Stimulated activated CD8-positive, alpha-beta memory T cell treated with anti-CD3 and anti-CD28 coated beads, Interleukin-4, amount 100 ng/mL, for 4 hours (primary cell): ENCODE results near the gene ATP2A1.
A peak's percentile ranks its signal among the peaks of the same experiment; 100 is the strongest.
"Not testable (repeated sequence)": the region's sequence is repeated elsewhere in the genome, so short reads cannot be mapped to it uniquely, and the experiment has no call there.

Source experiments
- DNase-seq, 2 donors: peaks; one replicate each; pipeline ENCODE4 v3.0.0-alpha.2; 2020; ENCODE audit warnings: low read depth in 2 of 2, low spot score in 1 of 2

The ATP2A1 gene

DNA sequence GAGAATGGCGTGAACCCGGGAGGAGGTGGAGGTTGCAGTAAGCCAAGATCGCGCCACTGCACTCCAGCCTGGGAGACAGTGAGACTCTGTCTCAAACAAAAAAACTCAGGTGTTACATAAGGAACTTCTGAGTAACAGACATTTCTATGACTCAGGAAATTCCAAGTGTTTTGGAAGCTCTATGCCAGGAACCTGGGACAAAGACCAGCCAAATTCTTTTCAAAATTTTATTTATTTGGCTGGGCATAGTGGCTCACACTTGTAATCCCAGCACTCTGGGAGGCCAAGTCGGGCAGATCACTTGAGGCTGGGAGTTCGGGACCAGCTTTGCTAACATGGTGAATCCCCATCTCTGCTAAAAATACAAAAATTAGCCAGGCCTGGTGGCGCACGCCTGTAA lies 19.9 kb upstream of the ATP2A1 start:
- no peak for DNase-seq

DNA sequence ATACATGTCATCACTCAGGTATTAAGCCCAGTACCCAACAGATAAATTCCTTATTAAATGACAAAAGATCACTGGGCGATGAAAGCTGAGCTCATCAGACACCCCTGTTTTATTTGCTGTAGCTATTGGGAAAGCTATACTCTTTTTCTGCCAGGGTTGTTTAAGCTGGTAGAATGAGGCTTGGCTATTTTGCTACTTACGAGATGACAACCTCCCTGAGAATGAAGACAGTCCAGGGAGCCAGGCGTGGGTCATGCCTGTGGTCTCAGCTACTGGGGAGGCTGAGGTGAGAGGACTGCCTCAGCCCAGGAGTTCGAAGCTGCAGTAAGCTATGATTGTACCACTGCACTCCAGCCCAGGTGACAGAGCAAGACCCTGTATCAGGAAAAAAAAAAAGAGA lies 19.0 kb upstream of the ATP2A1 start:
- no peak for DNase-seq

DNA sequence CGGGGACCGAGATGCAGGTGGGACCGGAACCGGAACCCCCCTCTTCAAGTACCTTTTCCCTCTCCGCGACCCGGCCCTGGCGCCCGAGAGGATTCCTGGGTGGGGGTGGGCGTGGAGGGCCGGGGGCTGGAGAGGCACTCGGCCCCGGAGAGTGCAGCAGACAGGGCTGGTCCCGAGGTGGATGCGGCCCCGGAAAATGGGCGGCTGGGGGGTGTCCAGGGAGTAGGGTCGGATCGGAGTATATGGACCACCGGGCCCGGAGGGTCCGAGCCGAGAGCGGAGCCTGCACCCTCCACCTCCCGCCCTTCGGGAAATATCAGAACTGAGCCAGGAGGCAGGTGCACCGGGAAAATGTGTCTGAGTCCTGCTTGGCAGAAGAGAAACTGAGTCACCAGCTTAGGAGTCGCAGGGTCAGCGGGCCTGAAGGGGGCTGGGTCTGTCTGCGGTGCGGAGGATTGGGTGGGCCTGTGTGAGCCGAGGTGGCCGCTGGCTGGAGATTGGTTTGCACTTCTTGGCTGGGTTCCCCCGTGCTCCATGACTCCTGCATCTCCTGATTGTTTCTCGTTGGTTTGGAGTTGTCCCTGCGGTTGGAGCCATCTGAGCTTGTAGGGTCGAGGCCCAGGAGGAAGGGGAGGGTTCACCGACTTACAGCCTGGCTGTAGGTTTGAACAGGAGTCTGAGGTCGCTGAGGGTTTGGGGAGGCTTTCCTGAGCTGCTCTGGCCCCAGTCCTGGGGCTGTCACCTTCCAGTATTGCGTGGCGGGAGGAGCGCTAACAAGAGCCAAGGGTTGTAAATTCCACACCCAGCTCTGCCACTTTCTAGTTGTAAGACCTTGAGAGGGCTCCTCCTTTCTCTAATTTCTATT lies 14.1 kb upstream of the ATP2A1 start:
- no peak for DNase-seq

GRCh38 chr16:28865001-28865688 lies 13.1 kb upstream of the ATP2A1 start:
- DNase-seq = no peak

- no peak for DNase-seq
Observed at GRCh38 chr16:28865722-28866453, 12.4 kb upstream of the ATP2A1 start.

DNA sequence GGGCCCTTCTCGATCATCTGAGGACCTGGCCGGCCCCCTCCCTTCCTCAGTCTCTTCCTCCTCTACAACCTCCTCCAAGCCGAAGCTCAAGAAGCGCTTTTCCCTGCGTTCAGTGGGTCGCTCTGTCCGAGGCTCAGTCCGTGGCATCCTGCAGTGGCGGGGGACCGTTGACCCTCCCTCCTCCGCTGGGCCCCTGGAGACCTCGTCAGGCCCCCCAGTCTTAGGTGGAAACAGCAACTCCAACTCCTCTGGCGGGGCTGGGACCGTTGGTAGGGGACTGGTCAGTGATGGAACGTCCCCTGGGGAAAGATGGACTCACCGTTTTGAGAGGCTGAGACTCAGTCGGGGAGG lies 11.9 kb upstream of the ATP2A1 start:
- DNase-seq = no peak

DNA sequence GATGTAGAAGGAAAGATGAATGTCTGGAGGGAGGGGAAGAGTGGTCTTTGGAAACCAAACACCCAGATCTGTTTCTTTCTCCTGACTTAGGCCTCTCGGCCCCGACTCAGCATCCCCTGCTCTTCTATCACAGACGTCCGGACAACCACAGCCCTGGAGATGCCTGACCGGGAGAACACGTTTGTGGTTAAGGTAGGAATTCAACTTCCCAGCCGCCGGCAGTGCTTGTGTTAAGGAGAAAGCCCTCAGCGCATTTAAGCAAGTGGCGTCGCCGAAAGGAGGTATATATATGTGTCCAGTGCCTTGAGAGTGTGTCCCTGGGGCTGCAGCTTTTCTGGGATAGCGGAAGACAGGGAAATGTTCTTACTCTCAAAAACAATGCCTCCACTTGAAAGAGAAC lies 11.0 kb upstream of the ATP2A1 start:
- no peak for DNase-seq

DNA sequence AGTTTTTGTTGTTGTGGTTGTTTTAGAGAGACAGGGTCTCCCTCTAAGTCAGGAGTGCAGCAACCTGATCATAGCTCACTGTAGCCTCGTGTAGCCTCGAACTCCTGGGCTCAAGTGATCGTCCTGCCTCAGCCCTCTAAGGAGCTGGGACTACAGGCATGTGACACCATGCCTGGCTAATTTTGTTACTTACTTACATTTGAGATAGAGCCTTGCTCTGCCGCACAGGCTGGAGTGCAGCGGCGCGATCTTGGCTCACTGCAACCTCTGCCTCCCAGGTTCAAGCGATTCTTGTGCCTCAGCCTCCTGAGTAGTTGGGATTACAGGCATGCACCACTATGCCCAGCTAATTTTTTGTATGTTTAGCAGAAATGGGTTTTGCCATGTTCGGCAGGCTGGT lies 10.6 kb upstream of the ATP2A1 start:
- not testable (repeated sequence) for DNase-seq

DNA sequence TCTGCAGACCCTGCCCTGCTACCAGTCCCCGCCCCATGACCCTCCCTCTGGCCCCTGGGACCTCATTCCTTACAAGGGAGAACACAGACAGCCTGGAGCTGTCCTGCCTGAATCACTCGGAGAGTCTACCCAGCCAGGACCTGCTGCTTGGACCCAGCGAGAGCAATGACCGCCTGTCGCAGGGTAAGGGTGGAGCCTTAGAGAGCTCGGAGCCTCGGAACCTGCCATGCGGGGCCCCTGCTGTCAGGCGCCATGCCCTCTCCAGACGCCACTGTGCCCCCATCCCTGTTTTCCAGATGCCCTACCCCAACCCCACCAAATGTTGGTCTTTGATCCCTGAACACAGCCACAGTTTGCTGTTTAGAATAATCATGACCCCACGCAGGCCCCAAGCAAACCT lies 9.1 kb upstream of the ATP2A1 start:
- DNase-seq = no peak

GRCh38 chr16:28872952-28873351 lies 5.3 kb upstream of the ATP2A1 start:
- DNase-seq = no peak

- DNase-seq = peak; percentile 22 to 25
Observed at GRCh38 chr16:28873543-28874201, 4.6 kb upstream of the ATP2A1 start.

- no peak for DNase-seq
Observed at GRCh38 chr16:28874406-28874805, 3.9 kb upstream of the ATP2A1 start.

- DNase-seq = no peak
Observed at GRCh38 chr16:28875134-28876018, 2.9 kb upstream of the ATP2A1 start.

GRCh38 chr16:28876019-28876659 lies 2.1 kb upstream of the ATP2A1 start:
- no peak for DNase-seq

DNA sequence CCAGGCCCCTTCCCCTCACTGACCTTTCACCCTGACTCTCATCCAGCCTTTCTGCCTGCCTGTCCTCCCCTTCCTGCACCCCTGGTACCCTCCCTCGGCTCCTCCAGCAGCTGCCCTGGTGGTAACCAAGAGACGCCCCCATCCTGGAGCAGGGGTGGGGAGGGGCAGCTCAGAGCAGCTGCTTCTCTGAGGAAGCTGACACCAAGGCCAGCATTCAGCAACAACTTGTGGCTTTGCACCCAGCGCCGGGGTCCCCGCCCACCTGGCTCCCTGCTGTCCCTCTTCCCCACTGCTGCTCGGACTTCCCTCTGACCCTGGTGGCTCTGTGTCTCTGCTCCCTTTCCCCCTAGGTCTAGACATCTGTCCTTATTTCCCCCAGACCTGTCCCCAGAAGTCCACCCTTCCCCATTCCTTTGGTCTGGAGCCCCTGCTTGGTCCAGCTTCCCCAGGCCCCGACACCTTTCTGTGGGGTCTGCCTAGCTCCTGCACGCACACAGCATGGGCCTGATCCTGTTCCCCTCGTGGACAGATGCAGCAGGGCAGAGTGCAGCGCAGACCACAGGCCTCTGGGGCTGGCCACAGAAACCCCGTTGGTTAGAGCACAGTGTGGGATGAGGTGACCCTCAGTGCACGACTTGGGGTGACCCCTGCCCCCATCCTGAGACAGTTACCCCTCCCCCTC lies 1.2 kb upstream of the ATP2A1 start:
- no peak for DNase-seq

GRCh38 chr16:28877655-28878000 lies 660 bp upstream of the ATP2A1 start:
- no peak for DNase-seq

DNA sequence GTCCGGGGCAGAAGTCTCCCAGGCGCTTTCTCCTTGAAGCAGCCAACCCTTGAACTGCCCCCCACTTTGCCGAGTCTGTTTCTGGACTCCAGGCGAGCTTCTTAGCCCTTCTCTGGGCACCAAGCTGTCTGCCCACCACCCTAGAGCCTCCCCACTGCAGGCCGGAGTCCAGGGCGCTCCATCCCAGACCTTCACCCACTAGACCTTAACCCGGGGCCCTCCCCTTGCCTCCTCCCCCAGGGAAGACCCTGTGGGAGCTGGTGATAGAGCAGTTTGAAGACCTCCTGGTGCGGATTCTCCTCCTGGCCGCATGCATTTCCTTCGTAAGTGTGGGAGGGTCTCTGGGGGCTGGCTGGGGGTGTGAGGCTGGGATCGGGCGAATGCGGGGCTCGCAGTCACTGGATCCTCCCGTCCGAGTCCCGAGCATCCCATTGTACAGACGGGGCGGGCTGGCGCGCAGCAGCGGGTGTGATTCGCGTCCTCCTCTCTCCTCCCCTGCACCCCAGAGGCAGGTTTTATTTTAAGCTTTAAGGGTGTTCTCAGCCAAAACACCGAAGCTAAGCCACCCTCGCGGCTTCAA lies 1.1 kb downstream of the ATP2A1 start:
- no peak for DNase-seq

GRCh38 chr16:28879841-28880588 lies 1.7 kb downstream of the ATP2A1 start:
- peak; percentile 68 to 77 for DNase-seq

GRCh38 chr16:28880589-28880915 lies 2.3 kb downstream of the ATP2A1 start:
- DNase-seq = no peak
